HepG2 (cell line): Measurements from ENCODE around the gene NKD2. TPM values are rescaled to one million over a fixed set of nuclear protein-coding genes. Genes with fewer than 3 reads are reported as not detected.

Experiments used
- ATAC-seq: fragments of 200-7000 bp; cut with Tn5 transposase; 3 replicates; pipeline ENCODE4 v1.9.1; 2020; ENCODE audit warnings: mild to moderate bottlenecking, moderate library complexity
- BruUV-seq: library from RNA; stranded (reverse); fragments of 400-500 nt; replicated peaks from 2 replicates; lab custom pipeline; 2021; lab: Mats Ljungman, UMichigan
- CTCF ChIA-PET: fragments of 300-600 bp; formaldehyde crosslinking; extraction: SDS; loops from one replicate; lab custom pipeline; 2021; ENCODE audit warnings: low total read pairs, inconsistent platforms, low intra/inter-chr PET ratio; lab: Yijun Ruan, JAX
- POLR2A ChIA-PET: fragments of 350-600 bp; sonication (Branson Sonifier 250); formaldehyde crosslinking; loops from one replicate; lab custom pipeline; 2020; ENCODE audit warnings: antibody characterized with exemption, inconsistent platforms; lab: Yijun Ruan, JAX
- DNase-seq: peaks from one replicate; pipeline ENCODE4 v3.0.0-alpha.2; 2015; ENCODE audit warnings: low spot score
- FAIRE-seq: peaks from 3 replicates; lab custom pipeline; 2011; peaks lifted over from hg19 to GRCh38; lab: Jason Lieb, UNC
- H2AFZ ChIP-seq: one replicate; pipeline ENCODE4 v1.6.1; 2011; ENCODE audit warnings: low read length, inconsistent platforms
- H3K27ac ChIP-seq: fragments of 300-600 bp; 3 replicates; pipeline ENCODE4 v1.8.0; 2011; ENCODE audit warnings: mixed run types, mild to moderate bottlenecking, mixed read lengths, low read length, inconsistent platforms; ENCODE audit not compliant: insufficient read depth; ENCODE audit errors: extremely low read length
- H3K27me3 ChIP-seq, 2 experiments: fragments of 200-600 bp in 1 of 2; 2 replicates in 1 of 2; 3 replicates in 1 of 2; pipeline versions ENCODE4 v1.6.0 to v1.8.0; 2011; ENCODE audit warnings: low read length in 2 of 2, mild to moderate bottlenecking in 2 of 2, moderate library complexity in 2 of 2, inconsistent platforms in 1 of 2; ENCODE audit not compliant: insufficient read depth in 2 of 2, control insufficient read depth in 1 of 2
- H3K36me3 ChIP-seq, 2 experiments: fragments of 200-600 bp in 1 of 2; replicated peaks in 1 of 2; 2 replicates in 1 of 2; 3 replicates in 1 of 2; pipeline versions ENCODE4 v1.5.1 to v1.8.0; 2011; ENCODE audit warnings: low read length in 2 of 2, inconsistent platforms in 1 of 2; ENCODE audit not compliant: insufficient read depth in 2 of 2, control insufficient read depth in 1 of 2
- H3K4me1 ChIP-seq: 2 replicates; pipeline ENCODE4 v1.5.1; 2012; ENCODE audit warnings: low read length, inconsistent platforms; ENCODE audit not compliant: insufficient read depth
- H3K4me2 ChIP-seq: 2 replicates; pipeline ENCODE4 v1.6.0; 2011; ENCODE audit warnings: low read depth, low read length, inconsistent platforms
- H3K4me3 ChIP-seq, 3 experiments: fragments of 200-600 bp in 1 of 3; sonication (generic), shearing (Covaris generic) in 1 of 3; replicated peaks in 1 of 3; 2 replicates each; pipeline ENCODE4 v1.5.1; 2011 to 2016; ENCODE audit warnings: low read length in 3 of 3, inconsistent platforms in 2 of 3, low read depth in 2 of 3, mild to moderate bottlenecking in 2 of 3, control low read depth in 1 of 3, mixed read lengths in 1 of 3; ENCODE audit not compliant: insufficient read depth in 1 of 3
- H3K79me2 ChIP-seq: one replicate; pipeline ENCODE4 v1.6.1; 2011; ENCODE audit warnings: low read length, inconsistent platforms; ENCODE audit not compliant: insufficient read depth
- H3K9ac ChIP-seq: 2 replicates; pipeline ENCODE4 v1.6.0; 2011; ENCODE audit warnings: mild to moderate bottlenecking, low read depth, low read length, inconsistent platforms; ENCODE audit not compliant: insufficient read depth
- H3K9me3 ChIP-seq: 2 replicates; pipeline ENCODE4 v1.5.1; 2012; ENCODE audit warnings: mild to moderate bottlenecking, low read length
- H4K20me1 ChIP-seq: 2 replicates; pipeline ENCODE4 v1.6.0; 2011; ENCODE audit warnings: inconsistent platforms, mild to moderate bottlenecking, low read length, moderate library complexity; ENCODE audit not compliant: insufficient read depth
- MNT ChIP-seq: fragments of 450-650 bp; IDR thresholded peaks from 2 replicates; pipeline ENCODE4 v1.6.1; 2016
- RARA ChIP-seq: IDR thresholded peaks from 2 replicates; pipeline ENCODE4 v1.6.1; 2016; ENCODE audit warnings: missing genetic modification reagents, missing compliant biosample characterization
- TGIF2 ChIP-seq: IDR thresholded peaks from 2 replicates; pipeline ENCODE4 v1.6.1; 2016; ENCODE audit warnings: control low read depth, missing compliant biosample characterization
- ZKSCAN8 ChIP-seq: IDR thresholded peaks from 2 replicates; pipeline ENCODE4 v1.6.1; 2016; ENCODE audit warnings: borderline replicate concordance, missing genetic modification reagents, missing compliant biosample characterization
- ZNF646 ChIP-seq: sonication (generic); formaldehyde crosslinking; IDR thresholded peaks from 2 replicates; pipeline ENCODE4 v1.9.0; 2021; ENCODE audit warnings: mild to moderate bottlenecking, missing genetic modification reagents
- WGBS: methylation state at CpG from one replicate; pipeline ENCODE4 v1.1.6; 2017; ENCODE audit warnings: low lambda C conversion rate; 5-methylcytosine and 5-hydroxymethylcytosine counted together
- in situ Hi-C: cut with HindIII; loops from 2 replicates; pipeline ENCODE4 v1.10.0; 2017; ENCODE audit warnings: low pct_unique_long_range_greater_than_20kb; ENCODE audit not compliant: extremely low pct_ligation_motif_present
- intact Hi-C: fragments of 100-400 bp; cut with micrococcal nuclease; formaldehyde crosslinking; loops from one replicate; pipeline ENCODE4 v1.10.0; 2022; ENCODE audit not compliant: unreplicated experiment
- polyA plus RNA-seq, 8 experiments: library from polyadenylated mRNA; depleted of rRNA in 3 of 8; stranded (reverse) in 7 of 8; unstranded in 1 of 8; fragments of >200 nt; fragmentation: Illumina TruSeq in 4 of 8; extraction: Trizol in 4 of 8; gene quantifications; 2 replicates each; pipeline versions ENCODE4 v1.2.1 to v1.2.3, GENCODE V29; 2011 to 2016; ENCODE audit warnings: low read depth in 4 of 8, missing spikeins in 1 of 8, mixed read lengths in 1 of 8; ENCODE audit not compliant: insufficient read depth in 1 of 8
- total RNA-seq, 5 experiments: library from RNA; depleted of rRNA; stranded (reverse); fragments of >200 nt; fragmentation: Illumina TruSeq; extraction: Trizol; gene quantifications; 2 replicates each; pipeline ENCODE4 v1.2.3, GENCODE V29; 2016; ENCODE audit warnings: low read depth in 1 of 5

NKD2 gene
- total and polyA plus RNA-seq, 2 of the 13 experiments (the other 11 are each of a cell fraction or from before 2014, with no cell fraction given) = 0.53 to 0.82 TPM

DNA sequence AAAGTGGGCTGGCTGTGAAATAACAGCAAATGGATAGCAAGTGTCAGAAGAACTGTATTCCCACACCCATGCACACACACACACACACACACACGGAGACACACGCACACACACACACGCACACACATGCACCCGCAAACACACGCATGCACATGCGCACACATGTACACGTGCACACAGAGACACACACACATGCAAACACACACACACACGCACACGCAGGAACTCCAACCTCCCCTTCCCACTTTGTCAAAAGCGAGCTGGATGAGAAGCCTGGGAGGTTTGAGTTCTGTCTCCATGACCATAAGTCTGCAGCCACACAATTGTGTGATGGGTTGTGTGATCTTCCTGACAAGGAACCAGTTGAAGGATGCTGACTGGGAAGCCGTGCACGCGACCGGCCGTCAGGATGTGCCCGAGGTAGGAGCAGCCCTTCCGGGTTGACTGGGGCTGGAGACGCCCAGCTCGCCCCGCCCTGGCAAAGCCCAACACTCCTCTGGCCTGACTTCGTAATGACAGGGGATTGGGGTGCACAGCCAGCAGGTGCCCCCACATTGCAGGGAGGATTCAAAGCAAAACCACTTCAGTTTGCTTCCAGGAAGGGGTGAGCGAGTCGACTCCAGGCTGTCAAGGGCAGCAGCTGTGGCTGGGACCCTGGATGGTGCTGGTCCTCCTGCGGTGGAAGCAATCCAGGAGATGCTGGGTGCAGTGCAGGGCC lies 29.3 kb upstream of the NKD2 start:
- Histone ChIP-seq H2AFZ (no peak overlapping the region), H3K79me2 (no peaks in the 10 kb centered on the region), H3K27me3 (peaks cover 9 to 41% of the 10 kb centered on the region in 2 experiments; a peak in 4 of 5 replicates), H3K27ac (no peak overlapping the region), H3K36me3 (no peaks in the 10 kb centered on the region), H3K4me1 (peaks cover 20% of the 10 kb centered on the region), H3K9me3 (no peaks in the 10 kb centered on the region), H4K20me1 (no peaks in the 10 kb centered on the region), H3K4me2 (no peak overlapping the region), H3K9ac (no peak overlapping the region), H3K4me3 (no peak overlapping the region)
- in situ Hi-C loops = no loop called here
- CTCF ChIA-PET = no interaction called here
- TF ChIP-seq MNT (peak; percentile 85), TGIF2 (CRISPR knock-in tag) (no peak)
- BruUV-seq = no TSS peak
- intact Hi-C loops = no loop called here
- FAIRE-seq = no peak
- no peak for ATAC-seq
- POLR2A ChIA-PET = no interaction called here
- WGBS = 65% methylated on average over 15 of the region's 24 CpGs
- DNase-seq = no peak

DNA sequence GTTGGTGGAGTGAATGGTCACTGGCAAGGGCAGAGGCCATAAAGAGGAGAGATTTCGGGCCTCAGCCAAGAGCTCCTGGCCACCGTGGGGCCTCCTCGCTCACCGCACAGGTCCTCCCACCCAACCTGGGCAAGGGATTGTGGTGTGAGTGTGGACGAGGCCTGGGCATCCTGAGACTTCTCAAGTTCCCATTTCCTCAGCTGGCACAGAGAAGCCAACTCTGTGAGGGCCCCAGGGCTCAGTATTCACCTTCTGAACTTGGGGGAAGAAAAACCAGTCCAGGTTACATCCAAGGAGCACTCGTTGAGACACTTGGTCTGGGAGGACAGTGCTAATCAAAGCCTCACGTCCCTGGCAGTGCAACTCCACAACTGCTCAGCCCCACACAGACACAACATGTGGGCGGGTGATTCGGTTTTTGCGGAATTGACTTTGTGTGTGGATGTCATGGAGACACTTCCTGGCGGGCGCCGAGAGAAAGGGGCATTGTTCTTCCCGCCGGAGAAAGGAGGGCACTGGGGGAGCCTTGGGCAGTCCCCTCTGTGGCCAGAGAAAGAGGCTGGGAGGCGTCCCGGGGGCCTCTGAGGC lies 28.5 kb upstream of the NKD2 start:
- POLR2A ChIA-PET = no interaction called here
- Histone ChIP-seq H3K4me3 (no peak overlapping the region), H3K79me2 (no peaks in the 10 kb centered on the region), H3K36me3 (no peaks in the 10 kb centered on the region), H4K20me1 (no peaks in the 10 kb centered on the region), H3K27ac (no peak overlapping the region), H2AFZ (no peak overlapping the region), H3K9me3 (no peaks in the 10 kb centered on the region), H3K4me1 (peaks cover 20% of the 10 kb centered on the region), H3K4me2 (peak overlapping the region; percentile 44), H3K9ac (no peak overlapping the region), H3K27me3 (peaks cover 9 to 41% of the 10 kb centered on the region in 2 experiments; a peak in 4 of 5 replicates)
- BruUV-seq = no TSS peak
- CTCF ChIA-PET = no interaction called here
- FAIRE-seq (no peak), DNase-seq (peak; percentile 48), ATAC-seq (peak; percentile 46)
- WGBS = 12% methylated on average over 9 of the region's 17 CpGs
- intact Hi-C loops = loop anchor here (5.0 kb wide), 1 partner anchor 58 kb away; no protein-coding TSS in a partner anchor
- in situ Hi-C loops = no loop called here
- TF ChIP-seq ZNF646 (CRISPR knock-in tag) (peak; percentile 82), RARA (CRISPR knock-in tag) (no peak), ZKSCAN8 (CRISPR knock-in tag) (0 out of 2 replicates have a peak, but pooled peaks have one; percentile 63)
